Fibroblast of villous mesenchyme (primary cell): ENCODE results near the gene TCEAL3. TPM values are rescaled to one million over a fixed set of nuclear protein-coding genes. Genes with fewer than 3 reads are reported as not detected.
"Not testable (repeated sequence)": the region's sequence is repeated elsewhere in the genome, so short reads cannot be mapped to it uniquely, and the experiment has no call there.

Source experiments
- DNase-seq: peaks from one replicate; pipeline ENCODE4 v3.0.0-alpha.2; 2010; ENCODE audit warnings: low read depth
- H3K4me3 ChIP-seq: 2 replicates; pipeline ENCODE4 v1.5.1; 2011; ENCODE audit warnings: low read depth, mild to moderate bottlenecking, low read length
- total RNA-seq: library from RNA; depleted of rRNA; stranded (reverse); fragments of >200 nt; gene quantifications from 2 replicates; pipeline ENCODE4 v1.2.3, GENCODE V29; 2012
- TF ChIP-seq, protein P1 (sequence below): IDR thresholded peaks from 2 replicates; pipeline ENCODE4 v1.5.1; 2012; ENCODE audit warnings: low read depth, mild to moderate bottlenecking, low read length; ENCODE audit not compliant: insufficient read depth

Gene TCEAL3
- total RNA-seq, 1 donor, result 19.4 TPM

GRCh38 chrX:103637604-103638338 is 30.0 kb downstream of the TCEAL3 start:
- DNase-seq, result no peak
- H3K4me3 ChIP-seq, result no peak overlapping the region
- TF ChIP-seq, protein P1, sequence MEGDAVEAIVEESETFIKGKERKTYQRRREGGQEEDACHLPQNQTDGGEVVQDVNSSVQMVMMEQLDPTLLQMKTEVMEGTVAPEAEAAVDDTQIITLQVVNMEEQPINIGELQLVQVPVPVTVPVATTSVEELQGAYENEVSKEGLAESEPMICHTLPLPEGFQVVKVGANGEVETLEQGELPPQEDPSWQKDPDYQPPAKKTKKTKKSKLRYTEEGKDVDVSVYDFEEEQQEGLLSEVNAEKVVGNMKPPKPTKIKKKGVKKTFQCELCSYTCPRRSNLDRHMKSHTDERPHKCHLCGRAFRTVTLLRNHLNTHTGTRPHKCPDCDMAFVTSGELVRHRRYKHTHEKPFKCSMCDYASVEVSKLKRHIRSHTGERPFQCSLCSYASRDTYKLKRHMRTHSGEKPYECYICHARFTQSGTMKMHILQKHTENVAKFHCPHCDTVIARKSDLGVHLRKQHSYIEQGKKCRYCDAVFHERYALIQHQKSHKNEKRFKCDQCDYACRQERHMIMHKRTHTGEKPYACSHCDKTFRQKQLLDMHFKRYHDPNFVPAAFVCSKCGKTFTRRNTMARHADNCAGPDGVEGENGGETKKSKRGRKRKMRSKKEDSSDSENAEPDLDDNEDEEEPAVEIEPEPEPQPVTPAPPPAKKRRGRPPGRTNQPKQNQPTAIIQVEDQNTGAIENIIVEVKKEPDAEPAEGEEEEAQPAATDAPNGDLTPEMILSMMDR, result no peak

DNA sequence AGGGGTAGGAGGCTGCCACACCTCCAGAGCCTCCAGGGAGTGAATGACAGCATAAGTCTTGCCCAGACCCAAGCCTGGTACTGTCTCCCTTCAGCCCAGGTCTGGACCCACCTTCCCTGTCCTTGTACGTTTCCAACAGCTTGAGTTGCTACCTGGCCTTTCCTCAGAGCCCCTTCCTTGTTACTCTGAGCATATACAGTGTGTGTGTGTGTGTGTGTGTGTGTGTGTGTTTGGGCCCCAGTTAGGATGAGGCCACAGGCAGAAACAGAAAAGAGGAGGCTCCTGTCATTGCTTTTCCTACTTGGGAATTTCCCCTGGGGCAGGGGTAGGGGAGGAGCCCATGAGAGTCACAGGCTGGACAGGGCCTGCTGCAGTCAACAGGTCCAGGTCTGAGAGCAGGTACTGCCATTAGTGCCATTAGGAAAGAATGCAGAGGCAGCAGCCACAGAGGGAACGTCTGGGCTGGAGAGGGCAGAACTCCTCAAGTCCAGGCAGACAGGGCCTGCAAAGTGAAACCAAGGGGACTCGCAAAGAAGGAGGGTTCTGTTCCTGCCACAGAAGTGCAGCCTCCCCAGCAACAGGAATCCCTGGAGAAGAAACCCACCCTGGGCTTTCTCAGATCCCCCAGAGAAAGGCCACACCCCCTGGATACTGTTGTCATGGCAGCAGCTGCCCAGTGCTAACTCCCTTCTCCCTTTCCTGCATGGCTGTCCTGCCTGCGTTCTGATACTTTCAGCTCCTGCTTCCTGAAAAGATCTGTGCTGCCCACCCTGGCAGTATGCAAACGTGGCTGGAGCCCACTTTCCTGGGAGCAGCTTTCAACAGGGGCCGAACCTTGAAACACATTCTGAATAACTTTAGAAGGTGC is 30.9 kb downstream of the TCEAL3 start:
- DNase-seq, H3K4me3 ChIP-seq: not testable (repeated sequence)

DNA sequence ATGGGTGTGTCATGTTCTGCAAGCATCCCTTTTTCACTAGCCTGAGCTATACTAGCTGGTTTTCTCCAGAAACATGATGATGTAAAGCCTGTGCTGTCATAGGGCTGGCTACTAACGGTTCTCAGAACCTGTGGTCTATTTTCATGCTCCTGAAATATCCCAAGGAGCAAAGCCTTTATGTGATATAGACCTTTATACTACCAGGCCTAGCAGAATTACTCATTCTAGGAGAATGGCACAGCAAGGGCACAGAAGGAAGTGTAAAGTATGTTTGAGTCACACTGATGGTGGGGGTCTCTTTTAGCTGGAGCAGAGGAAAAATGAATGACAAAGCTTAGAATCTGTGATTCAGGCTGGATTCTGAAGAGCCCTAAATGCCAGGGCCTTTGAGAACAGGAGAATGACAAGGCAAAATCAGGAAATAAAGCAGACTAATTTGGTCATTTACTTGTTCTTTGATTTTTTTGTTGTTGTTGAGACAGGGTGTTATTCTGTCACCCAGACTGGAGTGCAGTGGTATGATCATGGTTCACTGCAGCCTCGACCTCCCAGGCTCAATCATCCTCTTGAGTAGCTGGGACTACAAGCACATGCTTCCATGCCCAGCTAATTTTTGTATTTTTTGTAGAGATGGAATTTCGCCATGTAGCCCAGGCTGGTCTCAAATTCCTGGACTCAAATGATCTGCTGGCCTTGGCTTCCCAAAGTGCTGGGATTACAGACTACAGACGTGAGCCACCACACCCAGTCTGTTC is 32.8 kb downstream of the TCEAL3 start:
- H3K4me3 ChIP-seq, result no peak overlapping the region
- TF ChIP-seq, protein P1, result no peak
- no peak for DNase-seq

DNA sequence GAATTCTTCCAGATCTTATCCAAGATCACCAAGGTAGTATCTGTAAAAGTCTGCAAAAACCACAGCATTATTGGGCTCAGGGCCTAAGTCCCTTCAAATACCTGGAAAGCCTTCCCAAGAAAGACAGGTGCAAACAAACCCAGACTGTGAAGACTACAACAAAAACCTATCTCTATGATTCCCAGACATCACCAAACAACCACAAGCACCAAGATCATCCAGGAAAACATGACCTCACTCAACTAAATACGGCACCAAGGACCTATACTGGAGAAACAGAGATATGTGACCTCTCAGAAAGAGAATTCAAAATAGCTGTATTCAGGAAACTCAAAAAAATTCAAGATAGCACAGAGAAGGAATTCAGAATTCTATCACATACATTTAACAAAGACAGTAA is 36.4 kb downstream of the TCEAL3 start:
- TF ChIP-seq, protein P1, result no peak
- H3K4me3 ChIP-seq, result no peak overlapping the region
- no peak for DNase-seq

- no peak for DNase-seq
- TF ChIP-seq, protein P1, result no peak
- H3K4me3 ChIP-seq, result no peak overlapping the region
Measured at GRCh38 chrX:103647630-103648029, 39.9 kb downstream of the TCEAL3 start.

DNA sequence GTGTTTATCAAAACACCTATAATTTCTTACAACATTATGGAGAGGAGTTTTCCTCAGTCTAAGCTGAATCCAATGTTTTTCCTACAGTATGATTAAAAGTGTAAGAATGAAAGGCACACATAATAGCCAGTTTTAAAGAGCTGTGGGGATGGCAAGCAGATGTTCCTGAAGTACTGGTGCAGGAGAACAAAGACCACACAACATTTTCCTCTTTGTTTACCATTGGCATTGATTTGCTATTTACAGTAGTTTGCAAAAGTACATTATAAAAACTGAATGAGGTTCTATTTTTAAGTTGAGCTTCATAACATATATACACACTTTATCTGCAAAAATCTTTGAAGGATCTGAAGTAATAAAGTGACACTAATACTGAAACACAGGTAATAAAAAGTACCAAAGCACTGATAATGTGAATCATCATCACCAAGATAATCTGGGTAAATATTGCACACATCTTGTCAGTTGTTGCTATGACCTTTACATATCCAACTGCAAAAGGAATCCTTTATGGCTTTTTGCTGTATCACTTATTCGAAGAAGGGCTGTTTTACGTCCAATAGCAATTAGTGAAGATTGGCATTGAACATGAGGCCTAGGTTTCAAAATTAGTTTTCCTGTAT is 43.5 kb downstream of the TCEAL3 start:
- TF ChIP-seq, protein P1, result no peak
- no peak overlapping the region for H3K4me3 ChIP-seq
- DNase-seq, result no peak

- not testable (repeated sequence) for DNase-seq, H3K4me3 ChIP-seq
Measured at GRCh38 chrX:103655230-103656000, 47.7 kb downstream of the TCEAL3 start.
